Gastroesophageal sphincter (tissue), 4 donors: ENCODE data around the gene FAHD1. TPM values are rescaled to one million over a fixed set of nuclear protein-coding genes. Genes with fewer than 3 reads are reported as not detected.

Experiments
- ATAC-seq: fragments of 150-250 bp; one replicate; pipeline ENCODE4 v1.9.1; 2016; ENCODE audit warnings: mild to moderate bottlenecking, moderate library complexity
- H3K27ac ChIP-seq, 4 donors: fragments of 200-600 bp; sonication (generic) in 3 of 4; 1 replicate in 3 of 4; 2 replicates in 1 of 4; pipeline ENCODE4 v1.5.1; 2016 to 2019
- H3K27me3 ChIP-seq: fragments of 200-600 bp; sonication (generic); one replicate; pipeline ENCODE4 v1.5.1; 2019
- H3K36me3 ChIP-seq, 2 donors: fragments of 200-600 bp; sonication (generic); one replicate each; pipeline ENCODE4 v1.5.1; 2019; ENCODE audit warnings: control low read depth in 1 of 2
- H3K4me1 ChIP-seq, 3 donors: fragments of 200-600 bp; sonication (generic); 1 replicate in 2 of 3; 2 replicates in 1 of 3; pipeline ENCODE4 v1.5.1; 2016 to 2019; ENCODE audit warnings: control low read depth in 2 of 3
- H3K4me3 ChIP-seq, 2 donors: fragments of 200-600 bp; sonication (generic); one replicate each; pipeline ENCODE4 v1.5.1; 2019; ENCODE audit warnings: mild to moderate bottlenecking in 1 of 2, moderate library complexity in 1 of 2
- H3K9me3 ChIP-seq, 3 donors: fragments of 200-600 bp; sonication (generic); one replicate each; pipeline ENCODE4 v1.5.1; 2017 to 2019; ENCODE audit warnings: control low read depth in 2 of 3
- EP300 ChIP-seq: sonication (generic); formaldehyde crosslinking; IDR thresholded peaks from one replicate; pipeline ENCODE4 v1.6.1; 2017; ENCODE audit warnings: antibody characterized with exemption, mild to moderate bottlenecking
- POLR2A ChIP-seq, 2 donors: fragments of 450-650 bp; IDR thresholded peaks; one replicate each; pipeline ENCODE4 v1.6.1; 2017; ENCODE audit warnings: antibody characterized with exemption in 2 of 2, mild to moderate bottlenecking in 2 of 2, moderate library complexity in 1 of 2
- POLR2AphosphoS5 ChIP-seq: sonication (generic); formaldehyde crosslinking; IDR thresholded peaks from one replicate; pipeline ENCODE4 v1.6.1; 2017; ENCODE audit warnings: antibody characterized with exemption
- WGBS, 2 donors: methylation state at CpG; one replicate each; pipeline ENCODE4 v1.1.5; 2018; ENCODE audit warnings: low coverage in 1 of 2; 5-methylcytosine and 5-hydroxymethylcytosine counted together
- total RNA-seq, 4 donors: library from RNA; depleted of rRNA; stranded (reverse); fragments of >200 nt; gene quantifications; one replicate each; pipeline ENCODE4 v1.1.0, GENCODE V29; 2016
- TF ChIP-seq, protein P1 (sequence below), 4 experiments: fragments of 200-600 bp in 2 of 4; fragments of 450-650 bp in 2 of 4; sonication (generic) in 1 of 4; IDR thresholded peaks; one replicate each; pipeline ENCODE4 v1.5.1; 2017 to 2019; ENCODE audit warnings: antibody characterized with exemption in 4 of 4, mild to moderate bottlenecking in 2 of 4, moderate library complexity in 2 of 4

The FAHD1 gene
- total RNA-seq, 4 donors from 2014 or later = 22.9 to 44.0 (median 30.2) TPM

GRCh38 chr16:1779741-1780676, 47.0 kb upstream of the FAHD1 start:
- Histone ChIP-seq H3K36me3 (peaks cover 0 to 62% of the 10 kb centered on the region in 2 donors), H3K4me3 (no peak overlapping the region), H3K9me3 (no peaks in the 10 kb centered on the region), H3K27ac (peak overlapping the region in 2 of 4 donors; percentile 2 to 22), H3K4me1 (peaks cover 3 to 61% (median 28%) of the 10 kb centered on the region in 3 donors), H3K27me3 (no peaks in the 10 kb centered on the region)
- WGBS, 2 donors = 81 to 87% methylated on average over 2 to 4 of the region's 27 CpGs
- TF ChIP-seq POLR2AphosphoS5 = no peak
- no peak for TF ChIP-seq POLR2A (IDR thresholded peaks at IDR 0.05)
- TF ChIP-seq, protein P1, sequence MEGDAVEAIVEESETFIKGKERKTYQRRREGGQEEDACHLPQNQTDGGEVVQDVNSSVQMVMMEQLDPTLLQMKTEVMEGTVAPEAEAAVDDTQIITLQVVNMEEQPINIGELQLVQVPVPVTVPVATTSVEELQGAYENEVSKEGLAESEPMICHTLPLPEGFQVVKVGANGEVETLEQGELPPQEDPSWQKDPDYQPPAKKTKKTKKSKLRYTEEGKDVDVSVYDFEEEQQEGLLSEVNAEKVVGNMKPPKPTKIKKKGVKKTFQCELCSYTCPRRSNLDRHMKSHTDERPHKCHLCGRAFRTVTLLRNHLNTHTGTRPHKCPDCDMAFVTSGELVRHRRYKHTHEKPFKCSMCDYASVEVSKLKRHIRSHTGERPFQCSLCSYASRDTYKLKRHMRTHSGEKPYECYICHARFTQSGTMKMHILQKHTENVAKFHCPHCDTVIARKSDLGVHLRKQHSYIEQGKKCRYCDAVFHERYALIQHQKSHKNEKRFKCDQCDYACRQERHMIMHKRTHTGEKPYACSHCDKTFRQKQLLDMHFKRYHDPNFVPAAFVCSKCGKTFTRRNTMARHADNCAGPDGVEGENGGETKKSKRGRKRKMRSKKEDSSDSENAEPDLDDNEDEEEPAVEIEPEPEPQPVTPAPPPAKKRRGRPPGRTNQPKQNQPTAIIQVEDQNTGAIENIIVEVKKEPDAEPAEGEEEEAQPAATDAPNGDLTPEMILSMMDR (IDR thresholded peaks at IDR 0.05) = no peak
- TF ChIP-seq EP300 = no peak
- no peak for ATAC-seq

DNA sequence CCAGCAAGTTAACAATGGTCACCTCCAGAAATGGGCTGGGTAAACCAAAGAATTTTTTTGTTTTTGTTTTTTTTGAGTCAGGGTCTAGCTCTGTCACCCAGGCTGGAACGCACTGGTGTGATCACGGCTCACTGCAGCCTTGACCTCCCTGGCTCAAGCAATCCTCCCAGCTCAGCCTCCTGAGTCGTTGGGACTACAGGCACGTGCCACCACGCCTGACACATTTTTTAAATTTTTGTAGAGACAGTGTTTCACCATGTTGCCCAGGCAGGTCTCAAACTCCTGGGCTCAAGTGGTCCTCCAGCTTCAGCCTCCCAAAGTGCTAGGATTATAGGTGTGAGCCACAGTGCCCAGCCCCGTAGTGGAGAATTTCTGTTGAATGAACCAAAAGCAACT, 46.3 kb upstream of the FAHD1 start:
- TF ChIP-seq POLR2A (IDR thresholded peaks at IDR 0.05) = no peak
- TF ChIP-seq POLR2AphosphoS5 = no peak
- no peak for TF ChIP-seq EP300
- TF ChIP-seq, protein P1 (IDR thresholded peaks at IDR 0.05) = no peak
- ATAC-seq = no peak
- H3K27me3 ChIP-seq = no peaks in the 10 kb centered on the region
- WGBS, 2 donors = 64 to 80% methylated on average over 1 to 4 of the region's 6 CpGs
- H3K36me3 ChIP-seq = peaks cover 0 to 62% of the 10 kb centered on the region in 2 donors
- no peaks in the 10 kb centered on the region for H3K9me3 ChIP-seq
- H3K27ac ChIP-seq = peak overlapping the region in 2 of 4 donors; percentile 90 to 97
- no peak overlapping the region for H3K4me3 ChIP-seq
- H3K4me1 ChIP-seq = peaks cover 3 to 61% (median 32%) of the 10 kb centered on the region in 3 donors

DNA sequence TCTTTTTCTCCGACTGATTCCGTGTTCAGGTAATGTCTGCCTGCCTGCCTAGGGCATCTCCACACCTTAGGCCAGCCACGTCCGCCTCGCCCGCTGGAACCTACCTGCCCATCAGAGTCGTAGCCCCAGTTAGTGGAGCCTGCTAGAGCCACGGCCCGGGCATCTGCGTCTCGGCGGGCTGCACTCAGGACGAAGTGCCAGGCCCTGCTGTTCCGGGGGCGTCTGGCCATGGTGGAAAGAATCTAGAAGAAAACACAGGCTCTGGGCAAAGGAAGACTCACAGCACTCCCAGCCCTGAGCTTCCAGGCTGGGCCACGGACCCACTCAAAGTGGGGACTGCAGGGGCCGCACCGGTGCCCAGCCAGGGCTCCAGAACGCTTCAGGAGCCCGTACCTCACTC, 45.8 kb upstream of the FAHD1 start:
- ATAC-seq = no peak
- Histone ChIP-seq H3K9me3 (no peaks in the 10 kb centered on the region), H3K4me1 (peaks cover 3 to 62% (median 32%) of the 10 kb centered on the region in 3 donors), H3K27ac (peak overlapping the region in 3 of 4 donors; percentile 90 to 97 (median 93)), H3K27me3 (no peaks in the 10 kb centered on the region), H3K36me3 (peaks cover 0 to 62% of the 10 kb centered on the region in 2 donors), H3K4me3 (peak overlapping the region; percentile 71 to 85)
- TF ChIP-seq POLR2AphosphoS5 = no peak
- TF ChIP-seq EP300 = no peak
- no peak for TF ChIP-seq POLR2A (IDR thresholded peaks at IDR 0.05)
- TF ChIP-seq, protein P1 (IDR thresholded peaks at IDR 0.05) = no peak
- WGBS, 2 donors = 50 to 65% methylated on average over 2 to 4 of the region's 20 CpGs

DNA sequence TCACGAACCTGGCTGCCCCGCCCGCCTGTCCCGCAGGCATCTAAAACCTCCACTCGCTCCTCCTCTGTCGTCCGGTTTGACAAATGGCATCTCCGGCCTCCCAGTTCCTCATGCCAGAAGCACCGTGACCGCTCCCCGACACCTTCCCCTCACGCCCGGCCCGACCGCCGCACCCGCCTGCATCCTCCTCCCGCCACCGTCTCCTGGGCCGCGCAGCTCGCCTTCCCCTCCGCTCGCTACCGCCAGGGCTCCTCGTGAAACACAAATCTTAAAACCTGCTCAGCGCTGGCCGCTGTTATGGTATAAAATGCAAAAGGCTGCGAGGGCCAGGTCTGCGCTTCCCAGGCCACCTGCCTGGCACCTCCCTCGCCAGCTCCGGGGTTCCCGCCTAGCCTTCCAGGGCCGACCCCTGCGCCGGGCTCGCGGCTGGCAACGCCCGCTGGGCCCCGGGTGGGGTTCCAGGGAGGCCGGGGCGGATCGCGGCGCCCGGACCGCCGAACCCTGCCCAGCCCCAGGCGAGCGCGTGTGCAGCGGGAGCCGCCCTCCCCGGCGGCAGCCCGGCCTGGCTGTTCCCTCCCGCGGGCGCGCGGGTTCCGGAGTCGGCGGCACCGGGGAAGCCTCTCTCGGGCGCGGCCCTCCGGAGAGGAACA, 45.1 kb upstream of the FAHD1 start:
- H3K36me3 ChIP-seq = peaks cover 0 to 62% of the 10 kb centered on the region in 2 donors
- peak; percentile 17 for ATAC-seq

More for the DNA sequence above, 45.1 kb upstream of the FAHD1 start:
- H3K4me1 ChIP-seq = peaks cover 3 to 68% (median 32%) of the 10 kb centered on the region in 3 donors
- peak overlapping the region; percentile 71 to 85 for H3K4me3 ChIP-seq
- H3K9me3 ChIP-seq = no peaks in the 10 kb centered on the region
- TF ChIP-seq, protein P1 (IDR thresholded peaks at IDR 0.05) = peak in 2 of 4 experiments; percentile 6 to 37
- TF ChIP-seq POLR2A (IDR thresholded peaks at IDR 0.05) = no peak
- H3K27me3 ChIP-seq = no peaks in the 10 kb centered on the region
- 0% methylated on average over 13 to 14 of the region's 70 CpGs for WGBS, 2 donors
- peak overlapping the region; percentile 79 to 97 (median 92) for H3K27ac ChIP-seq
